Caco-2 (cell line): ENCODE measurements around the gene IQCN. TPM values are rescaled to one million over a fixed set of nuclear protein-coding genes. Genes with fewer than 3 reads are reported as not detected.
A peak's percentile ranks its signal among the peaks of the same experiment; 100 is the strongest.

Source experiments
- BruUV-seq: library from RNA; stranded (reverse); fragments of 400-500 nt; replicated peaks from 2 replicates; lab custom pipeline; 2021; lab: Mats Ljungman, UMichigan
- CTCF ChIA-PET: fragments of 300-600 bp; sonication (Branson Sonifier 250); formaldehyde crosslinking; loops from one replicate; lab custom pipeline; 2022; ENCODE audit warnings: antibody characterized with exemption; lab: Charles Lee
- POLR2A ChIA-PET: fragments of 300-600 bp; sonication (Branson Sonifier 250); formaldehyde crosslinking; loops from one replicate; lab custom pipeline; 2022; ENCODE audit warnings: antibody characterized with exemption; lab: Charles Lee
- DNase-seq, 2 experiments: peaks; one replicate each; pipeline versions ENCODE4 v3.0.0 to v3.0.0-alpha.2; 2020 to 2022
- H3K27me3 ChIP-seq: replicated peaks from 2 replicates; pipeline ENCODE4 v1.6.0; 2011; ENCODE audit warnings: low read length; ENCODE audit not compliant: control insufficient read depth, insufficient read depth
- H3K36me3 ChIP-seq: 2 replicates; pipeline ENCODE4 v1.5.1; 2011; ENCODE audit warnings: low read length; ENCODE audit not compliant: control insufficient read depth, insufficient read depth
- H3K4me1 ChIP-seq: fragments of 250-450 bp; sonication (Bioruptor Pico); 2 replicates; pipeline ENCODE4 v1.5.1; 2020; ENCODE audit warnings: mild to moderate bottlenecking
- H3K4me3 ChIP-seq: 2 replicates; pipeline ENCODE4 v1.5.1; 2011; ENCODE audit warnings: low read depth, mild to moderate bottlenecking, control low read depth, low read length
- H3K9me3 ChIP-seq: fragments of 250-450 bp; sonication (Bioruptor Pico); 2 replicates; pipeline ENCODE4 v1.5.1; 2020; ENCODE audit warnings: mild to moderate bottlenecking, moderate library complexity
- H3K27ac Mint-ChIP-seq: one replicate; pipeline ENCODE4 v1.8.0; 2022; ENCODE audit warnings: mixed read lengths; ENCODE audit not compliant: unreplicated experiment
- H3K27me3 Mint-ChIP-seq: one replicate; pipeline ENCODE4 v1.8.0; 2022; ENCODE audit warnings: mixed read lengths; ENCODE audit not compliant: insufficient read depth, unreplicated experiment
- H3K36me3 Mint-ChIP-seq: one replicate; pipeline ENCODE4 v1.8.0; 2022; ENCODE audit warnings: mild to moderate bottlenecking, mixed read lengths; ENCODE audit not compliant: insufficient read depth, unreplicated experiment
- H3K4me1 Mint-ChIP-seq: one replicate; pipeline ENCODE4 v1.8.0; 2022; ENCODE audit warnings: low read depth, mixed read lengths; ENCODE audit not compliant: unreplicated experiment
- H3K4me3 Mint-ChIP-seq: one replicate; pipeline ENCODE4 v1.8.0; 2022; ENCODE audit warnings: mild to moderate bottlenecking, moderate library complexity, mixed read lengths; ENCODE audit not compliant: unreplicated experiment
- H3K9me3 Mint-ChIP-seq: one replicate; pipeline ENCODE4 v1.8.0; 2022; ENCODE audit warnings: mixed read lengths; ENCODE audit not compliant: unreplicated experiment
- intact Hi-C: fragments of 100-400 bp; cut with micrococcal nuclease; formaldehyde crosslinking; loops from one replicate; pipeline ENCODE4 v1.10.0; 2022; ENCODE audit not compliant: unreplicated experiment
- total RNA-seq: library from RNA; stranded (reverse); gene quantifications from 2 replicates; pipeline ENCODE4 v1.2.3, GENCODE V29; 2022
- TF ChIP-seq, protein P1 (sequence below), 2 experiments: fragments of 200-600 bp in 1 of 2; IDR thresholded peaks; 1 replicate in 1 of 2; 2 replicates in 1 of 2; pipeline versions ENCODE4 v1.5.1 to v1.8.0; 2011 to 2022; ENCODE audit warnings: antibody characterized with exemption in 1 of 2, control low read depth in 1 of 2, inconsistent platforms in 1 of 2, low read depth in 1 of 2, low read length in 1 of 2, mild to moderate bottlenecking in 1 of 2, moderate library complexity in 1 of 2; ENCODE audit not compliant: insufficient read depth in 1 of 2, severe bottlenecking in 1 of 2, unreplicated experiment in 1 of 2

IQCN gene
- total RNA-seq, 1 experiment from 2014 or later, result 2.1 TPM

DNA sequence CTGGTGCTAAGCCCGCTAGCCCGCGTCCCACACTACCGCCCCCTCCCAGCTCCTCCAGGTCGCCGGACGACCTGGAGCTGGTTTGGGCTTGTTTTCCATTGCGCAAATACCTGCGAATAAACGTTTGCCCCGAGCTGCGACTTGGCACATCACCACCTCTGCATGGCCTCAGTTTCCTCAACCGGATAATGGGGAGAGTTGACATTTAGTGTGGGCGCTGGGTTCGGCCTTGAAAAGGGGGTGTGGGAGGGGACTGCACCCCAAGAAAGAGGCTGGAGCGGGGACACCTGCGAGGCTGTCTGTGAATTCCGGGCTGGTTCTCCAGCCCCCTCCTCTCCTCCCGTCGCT is 18.2 kb upstream of the IQCN start:
- ChIA-PET POLR2A (interaction anchor here (0.6 to 2.7 kb wide), 10 partner anchors 12 to 126 kb away, joined by 3 to 225 read pairs (median 4); partner anchors contain the start of genes GDF15, JUND and LSM4), CTCF (interaction anchor here (0.6 to 3.0 kb wide), 6 partner anchors 13 to 1209 kb away, joined by 3 to 82 read pairs (median 8); partner anchors contain the start of genes JUND, LSM4 and MPV17L2)
- no TSS peak for BruUV-seq
- DNase-seq, result no peak
- intact Hi-C loops, result loop anchor here (1.0 to 2.0 kb wide), 2 partner anchors 10 to 30 kb away; partner anchors contain the start of gene LSM4
- Histone ChIP-seq H3K9me3 (no peaks in the 10 kb centered on the region), H3K4me3 (peak overlapping the region; percentile 63), H3K36me3 (no peaks in the 10 kb centered on the region), H3K4me1 (peaks cover 18% of the 10 kb centered on the region), H3K27me3 (no peaks in the 10 kb centered on the region)
- Mint-ChIP-seq H3K4me1 (peaks cover 7% of the 10 kb centered on the region), H3K9me3 (no peaks in the 10 kb centered on the region), H3K27me3 (no peaks in the 10 kb centered on the region), H3K27ac (peak overlapping the region; percentile 92), H3K36me3 (peaks cover 7% of the 10 kb centered on the region), H3K4me3 (peak overlapping the region; percentile 71)
- TF ChIP-seq, protein P1, sequence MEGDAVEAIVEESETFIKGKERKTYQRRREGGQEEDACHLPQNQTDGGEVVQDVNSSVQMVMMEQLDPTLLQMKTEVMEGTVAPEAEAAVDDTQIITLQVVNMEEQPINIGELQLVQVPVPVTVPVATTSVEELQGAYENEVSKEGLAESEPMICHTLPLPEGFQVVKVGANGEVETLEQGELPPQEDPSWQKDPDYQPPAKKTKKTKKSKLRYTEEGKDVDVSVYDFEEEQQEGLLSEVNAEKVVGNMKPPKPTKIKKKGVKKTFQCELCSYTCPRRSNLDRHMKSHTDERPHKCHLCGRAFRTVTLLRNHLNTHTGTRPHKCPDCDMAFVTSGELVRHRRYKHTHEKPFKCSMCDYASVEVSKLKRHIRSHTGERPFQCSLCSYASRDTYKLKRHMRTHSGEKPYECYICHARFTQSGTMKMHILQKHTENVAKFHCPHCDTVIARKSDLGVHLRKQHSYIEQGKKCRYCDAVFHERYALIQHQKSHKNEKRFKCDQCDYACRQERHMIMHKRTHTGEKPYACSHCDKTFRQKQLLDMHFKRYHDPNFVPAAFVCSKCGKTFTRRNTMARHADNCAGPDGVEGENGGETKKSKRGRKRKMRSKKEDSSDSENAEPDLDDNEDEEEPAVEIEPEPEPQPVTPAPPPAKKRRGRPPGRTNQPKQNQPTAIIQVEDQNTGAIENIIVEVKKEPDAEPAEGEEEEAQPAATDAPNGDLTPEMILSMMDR (IDR thresholded peaks at IDR 0.05; ENCODE audit: insufficient read depth in 1 of 2, low read depth in 1 of 2, low read length in 1 of 2, severe bottlenecking in 1 of 2, unreplicated experiment in 1 of 2), result no peak

DNA sequence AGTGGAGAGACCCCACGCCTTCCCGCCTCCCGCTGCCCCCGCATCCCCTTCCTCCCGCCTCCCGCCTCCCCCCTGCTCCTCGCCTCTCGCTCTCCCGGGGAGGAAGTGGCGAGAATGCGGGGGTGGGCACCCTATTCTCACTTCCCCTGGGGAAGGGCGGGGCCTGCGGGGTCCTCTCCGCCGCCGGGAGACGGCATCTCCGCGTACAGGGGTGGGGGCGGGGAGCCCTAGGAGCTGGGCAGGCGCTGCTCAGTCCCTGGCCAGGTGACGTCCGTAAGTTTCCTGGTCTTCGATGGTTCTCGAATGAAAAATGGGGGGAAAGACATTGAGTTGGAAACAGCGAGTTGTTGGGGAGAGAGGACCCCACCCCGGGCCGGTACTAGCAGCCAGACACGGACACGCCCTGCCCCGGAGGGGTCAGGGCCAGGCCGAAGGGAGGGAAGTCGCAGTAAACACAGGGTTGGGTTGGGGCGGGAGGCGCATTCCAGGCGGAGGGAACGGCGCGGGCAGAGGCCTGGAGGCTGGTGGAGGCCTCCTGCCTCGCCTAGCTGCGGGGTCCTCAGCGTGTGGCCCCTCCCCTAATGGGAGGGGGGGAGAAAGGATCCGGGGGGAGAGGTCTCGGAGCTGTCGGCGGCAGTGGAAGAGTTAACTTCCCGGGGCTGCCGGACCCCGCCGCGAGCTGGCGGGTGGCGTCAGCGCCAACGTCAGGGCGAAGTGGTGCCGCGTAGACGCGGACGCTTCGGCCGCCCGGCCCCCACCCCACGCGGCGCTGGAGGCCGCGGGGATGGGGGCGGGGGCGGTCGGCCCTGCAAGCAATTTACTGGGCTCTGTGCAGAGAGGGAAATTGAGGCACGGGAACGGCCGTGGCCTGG is 17.6 kb upstream of the IQCN start:
- ChIA-PET CTCF (interaction anchor here (0.6 to 3.0 kb wide), 5 partner anchors 12 to 1208 kb away, joined by 4 to 82 read pairs (median 13); partner anchors contain the start of genes JUND, LSM4 and MPV17L2), POLR2A (interaction anchor here (0.7 to 2.7 kb wide), 6 partner anchors 11 to 125 kb away, joined by 3 to 225 read pairs (median 13); partner anchors contain the start of genes GDF15, JUND and LSM4)
- intact Hi-C loops, result loop anchor here (1.0 to 2.0 kb wide), 2 partner anchors 10 to 31 kb away; partner anchors contain the start of gene LSM4
- Histone ChIP-seq H3K36me3 (no peaks in the 10 kb centered on the region), H3K4me3 (peak overlapping the region; percentile 63), H3K4me1 (peaks cover 18% of the 10 kb centered on the region), H3K9me3 (no peaks in the 10 kb centered on the region), H3K27me3 (no peaks in the 10 kb centered on the region)
- BruUV-seq, result TSS peak; percentile 74
- Mint-ChIP-seq H3K9me3 (no peaks in the 10 kb centered on the region), H3K27ac (peak overlapping the region; percentile 92), H3K4me3 (peak overlapping the region; percentile 71), H3K27me3 (no peaks in the 10 kb centered on the region), H3K36me3 (peaks cover 7% of the 10 kb centered on the region), H3K4me1 (peaks cover 7% of the 10 kb centered on the region)
- TF ChIP-seq, protein P1 (IDR thresholded peaks at IDR 0.05; ENCODE audit: insufficient read depth in 1 of 2, low read depth in 1 of 2, low read length in 1 of 2, severe bottlenecking in 1 of 2, unreplicated experiment in 1 of 2), result no peak
- DNase-seq, result peak; percentile 82 to 90

DNA sequence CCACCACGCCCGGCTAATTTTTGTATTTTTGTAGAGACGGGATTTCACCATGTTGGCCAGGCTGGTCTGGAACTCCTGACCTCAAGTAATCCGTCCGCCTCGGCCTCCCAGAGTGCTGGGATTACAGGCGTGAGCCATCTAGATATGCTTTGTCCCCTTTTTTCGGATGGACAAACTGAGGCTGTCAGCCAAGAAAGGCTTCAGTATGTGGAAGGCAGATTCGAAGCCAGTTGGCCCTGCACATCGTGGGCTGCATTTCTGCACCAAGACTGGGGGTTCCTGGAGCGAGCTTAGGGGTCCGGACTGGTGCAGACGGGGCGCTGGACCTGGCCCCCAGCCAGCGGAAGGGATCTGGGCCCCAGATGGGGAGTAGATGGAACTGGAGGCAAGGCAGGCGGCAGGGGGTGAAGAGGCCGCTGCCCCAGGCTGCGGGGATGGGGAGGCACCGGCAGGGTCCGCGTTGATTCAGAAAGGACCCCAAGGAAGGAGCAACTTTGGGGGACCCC is 16.8 kb upstream of the IQCN start:
- no peak for DNase-seq
- peak overlapping the region; percentile 92 for H3K27ac Mint-ChIP-seq
- peak overlapping the region; percentile 71 for H3K4me3 Mint-ChIP-seq
- intact Hi-C loops, result no loop called here
- TF ChIP-seq, protein P1 (IDR thresholded peaks at IDR 0.05; ENCODE audit: insufficient read depth in 1 of 2, low read depth in 1 of 2, low read length in 1 of 2, severe bottlenecking in 1 of 2, unreplicated experiment in 1 of 2), result no peak
- POLR2A ChIA-PET, result interaction anchor here (2.7 kb wide), 1 partner anchor 11 kb away, joined by 225 read pairs; the partner anchor contains the start of gene JUND
- no peaks in the 10 kb centered on the region for H3K9me3 Mint-ChIP-seq
- Histone ChIP-seq H3K9me3 (no peaks in the 10 kb centered on the region), H3K4me3 (peak overlapping the region; percentile 63), H3K36me3 (no peaks in the 10 kb centered on the region), H3K27me3 (no peaks in the 10 kb centered on the region), H3K4me1 (peaks cover 18% of the 10 kb centered on the region)
- peaks cover 13% of the 10 kb centered on the region for H3K4me1 Mint-ChIP-seq
- H3K36me3 Mint-ChIP-seq, result peaks cover 7% of the 10 kb centered on the region
- TSS peak; percentile 58 for BruUV-seq
- CTCF ChIA-PET, result interaction anchor here (2.4 to 3.0 kb wide), 2 partner anchors 11 to 32 kb away, joined by 13 to 82 read pairs; partner anchors contain the start of genes JUND and LSM4
- H3K27me3 Mint-ChIP-seq, result no peaks in the 10 kb centered on the region
